Esophagus squamous epithelium (tissue), 5 donors: Measurements from ENCODE around the gene FN1. TPM values are rescaled to one million over a fixed set of nuclear protein-coding genes. Genes with fewer than 3 reads are reported as not detected.

ENCODE experiments used
- DNase-seq: peaks from one replicate; lab custom pipeline; 2025; lab: John Stamatoyannopoulos, UW
- H3K27ac ChIP-seq, 4 donors: fragments of 200-600 bp; sonication (generic); one replicate each; pipeline ENCODE4 v1.5.1; 2016 to 2019; ENCODE audit warnings: mild to moderate bottlenecking in 1 of 4
- H3K27me3 ChIP-seq, 4 donors: fragments of 200-600 bp; sonication (generic); 1 replicate in 3 of 4; 2 replicates in 1 of 4; pipeline versions ENCODE4 v1.5.1 to v1.6.0; 2017 to 2021; ENCODE audit warnings: antibody characterized with exemption in 1 of 4
- H3K36me3 ChIP-seq, 3 donors: fragments of 200-600 bp; sonication (generic); one replicate each; pipeline ENCODE4 v1.5.1; 2016 to 2019
- H3K4me1 ChIP-seq, 3 donors: fragments of 200-600 bp; sonication (generic); one replicate each; pipeline ENCODE4 v1.5.1; 2017 to 2019
- H3K4me3 ChIP-seq, 4 donors: fragments of 200-600 bp; sonication (generic); 1 replicate in 3 of 4; 2 replicates in 1 of 4; pipeline ENCODE4 v1.5.1; 2016 to 2019; ENCODE audit warnings: mild to moderate bottlenecking in 2 of 4, moderate library complexity in 1 of 4
- H3K9me3 ChIP-seq, 3 donors: fragments of 200-600 bp; sonication (generic); one replicate each; pipeline ENCODE4 v1.5.1; 2016 to 2019
- CTCF ChIP-seq, 6 experiments: fragments of 450-650 bp in 4 of 6; fragments of 200-600 bp in 2 of 6; sonication (generic) in 2 of 6; IDR thresholded peaks; one replicate each; pipeline ENCODE4 v1.5.1; 2016 to 2019; ENCODE audit warnings: antibody characterized with exemption in 6 of 6, mild to moderate bottlenecking in 4 of 6, moderate library complexity in 4 of 6
- POLR2A ChIP-seq, 4 donors: fragments of 450-650 bp; IDR thresholded peaks; one replicate each; pipeline ENCODE4 v1.6.1; 2017; ENCODE audit warnings: antibody characterized with exemption in 4 of 4, mild to moderate bottlenecking in 4 of 4, moderate library complexity in 3 of 4
- WGBS, 2 donors: methylation state at CpG; one replicate each; pipeline ENCODE4 v1.1.5; 2018; 5-methylcytosine and 5-hydroxymethylcytosine counted together
- intact Hi-C: fragments of 100-400 bp; cut with DNase I; formaldehyde crosslinking; loops from one replicate; pipeline ENCODE4 v1.15.0; 2022
- total RNA-seq, 4 donors: library from RNA; depleted of rRNA; stranded (reverse); fragments of >200 nt; gene quantifications; one replicate each; pipeline ENCODE4 v1.1.0, GENCODE V29; 2016
- donor health status: DM: yes; HTN: yes; CAD: no.

Gene FN1
- total RNA-seq, 4 donors from 2014 or later: 15.7 to 393 (median 112) TPM

GRCh38 chr2:215386566-215386965, 49.3 kb downstream of the FN1 start:
- H3K27ac ChIP-seq: no peak overlapping the region
- H3K27me3 ChIP-seq: no peaks in the 10 kb centered on the region
- no peaks in the 10 kb centered on the region for H3K9me3 ChIP-seq
- H3K4me1 ChIP-seq: no peaks in the 10 kb centered on the region
- no peak overlapping the region for H3K4me3 ChIP-seq
- intact Hi-C loops: no loop called here
- peaks cover 0 to 49% (median 0%) of the 10 kb centered on the region in 3 donors for H3K36me3 ChIP-seq
- 90 to 95% methylated on average over 6 to 7 of the region's 7 CpGs for WGBS, 2 donors
- no peak for DNase-seq
- no peak for TF ChIP-seq POLR2A (IDR thresholded peaks at IDR 0.05)
- no peak for TF ChIP-seq CTCF (IDR thresholded peaks at IDR 0.05)

- DNase-seq: no peak
- H3K9me3 ChIP-seq: no peaks in the 10 kb centered on the region
- no peak overlapping the region for H3K4me3 ChIP-seq
- WGBS, 2 donors: 75 to 79% methylated on average over 7 of the region's 7 CpGs
- no peak for TF ChIP-seq POLR2A (IDR thresholded peaks at IDR 0.05)
- no peak for TF ChIP-seq CTCF (IDR thresholded peaks at IDR 0.05)
- no peak overlapping the region for H3K27ac ChIP-seq
- peaks cover 0 to 67% (median 0%) of the 10 kb centered on the region in 3 donors for H3K36me3 ChIP-seq
- intact Hi-C loops: no loop called here
- H3K27me3 ChIP-seq: no peaks in the 10 kb centered on the region
- H3K4me1 ChIP-seq: no peaks in the 10 kb centered on the region
Measured at GRCh38 chr2:215384710-215385109, 51.2 kb downstream of the FN1 start.

- TF ChIP-seq POLR2A (IDR thresholded peaks at IDR 0.05): no peak
- TF ChIP-seq CTCF (IDR thresholded peaks at IDR 0.05): no peak
- intact Hi-C loops: no loop called here
- no peak overlapping the region for H3K27ac ChIP-seq
- no peaks in the 10 kb centered on the region for H3K4me1 ChIP-seq
- no peaks in the 10 kb centered on the region for H3K27me3 ChIP-seq
- DNase-seq: no peak
- 88 to 95% methylated on average over 8 of the region's 8 CpGs for WGBS, 2 donors
- no peaks in the 10 kb centered on the region for H3K9me3 ChIP-seq
- H3K36me3 ChIP-seq: peaks cover 0 to 68% (median 0%) of the 10 kb centered on the region in 3 donors
- no peak overlapping the region for H3K4me3 ChIP-seq
Measured at GRCh38 chr2:215383652-215384279, 52.1 kb downstream of the FN1 start.

- TF ChIP-seq CTCF (IDR thresholded peaks at IDR 0.05) (no peak), POLR2A (IDR thresholded peaks at IDR 0.05) (no peak)
- intact Hi-C loops: no loop called here
- peaks cover 0 to 61% (median 0%) of the 10 kb centered on the region in 3 donors for H3K36me3 ChIP-seq
- H3K27ac ChIP-seq: no peak overlapping the region
- H3K4me1 ChIP-seq: no peaks in the 10 kb centered on the region
- H3K9me3 ChIP-seq: no peaks in the 10 kb centered on the region
- no peak overlapping the region for H3K4me3 ChIP-seq
- no peak for DNase-seq
- no peaks in the 10 kb centered on the region for H3K27me3 ChIP-seq
Measured at GRCh38 chr2:215382480-215382879, 53.4 kb downstream of the FN1 start.

GRCh38 chr2:215382011-215382410, 53.9 kb downstream of the FN1 start:
- H3K36me3 ChIP-seq: peaks cover 0 to 66% (median 0%) of the 10 kb centered on the region in 3 donors
- TF ChIP-seq POLR2A (IDR thresholded peaks at IDR 0.05) (no peak), CTCF (IDR thresholded peaks at IDR 0.05) (no peak)
- H3K27ac ChIP-seq: no peak overlapping the region
- no peak overlapping the region for H3K4me3 ChIP-seq
- 86 to 93% methylated on average over 7 of the region's 7 CpGs for WGBS, 2 donors
- H3K9me3 ChIP-seq: no peaks in the 10 kb centered on the region
- H3K27me3 ChIP-seq: no peaks in the 10 kb centered on the region
- intact Hi-C loops: no loop called here
- H3K4me1 ChIP-seq: no peaks in the 10 kb centered on the region
- DNase-seq: no peak
